HG02610 (cell line): Measurements from ENCODE around the gene OR11H6.
"Not testable (repeated sequence)": the region's sequence is repeated elsewhere in the genome, so short reads cannot be mapped to it uniquely, and the experiment has no call there.

Experiments used
- ATAC-seq: cut with Tn5 transposase; IDR thresholded peaks from one replicate; pipeline ENCODE4 v1.9.1; 2021; ENCODE audit warnings: mild to moderate bottlenecking, moderate library complexity; ENCODE audit not compliant: unreplicated experiment

OR11H6 gene

DNA sequence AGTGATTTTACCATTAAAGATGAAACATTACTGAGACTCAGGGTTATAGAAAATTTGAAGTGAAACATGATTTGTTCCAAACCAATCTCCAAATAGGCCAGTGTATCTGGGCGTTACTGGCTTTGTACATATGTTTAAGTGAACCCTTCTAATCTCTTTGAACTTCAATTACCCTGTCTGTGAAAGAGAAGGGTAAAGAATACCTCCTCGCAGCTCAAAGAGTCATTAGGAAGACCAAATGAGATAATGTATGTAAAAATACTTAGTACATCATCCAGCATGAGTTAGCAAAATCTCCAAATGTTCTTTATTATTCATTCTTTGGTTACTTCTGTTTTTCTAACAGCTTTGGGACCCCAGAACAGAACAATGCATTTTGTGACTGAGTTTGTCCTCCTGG, at the start of gene OR11H6:
Gene OR11H6, plus strand, starts transcription at position 301 of the 400 bp plus-strand sequence. Its CDS starts 0 bp downstream, at position 301.
- ATAC-seq = no peak

DNA sequence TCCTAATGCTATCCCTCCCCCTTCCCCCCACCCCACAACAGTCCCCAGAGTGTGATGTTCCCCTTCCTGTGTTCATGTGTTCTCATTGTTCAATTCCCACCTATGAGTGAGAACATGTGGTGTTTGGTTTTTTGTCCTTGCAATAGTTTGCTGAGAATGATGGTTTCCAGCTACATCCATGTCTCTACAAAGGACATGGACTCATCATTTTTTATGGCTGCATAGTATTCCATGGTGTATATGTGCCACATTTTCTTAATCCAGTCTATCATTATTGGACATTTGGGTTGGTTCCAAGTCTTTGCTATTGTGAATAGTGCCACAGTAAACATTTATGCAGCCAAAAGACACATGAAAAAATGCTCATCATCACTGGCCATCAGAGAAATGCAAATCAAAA, 49.3 kb upstream of the OR11H6 start:
- not testable (repeated sequence) for ATAC-seq

- no peak for ATAC-seq
Observed at GRCh38 chr14:20176330-20176729, 47.2 kb upstream of the OR11H6 start.

DNA sequence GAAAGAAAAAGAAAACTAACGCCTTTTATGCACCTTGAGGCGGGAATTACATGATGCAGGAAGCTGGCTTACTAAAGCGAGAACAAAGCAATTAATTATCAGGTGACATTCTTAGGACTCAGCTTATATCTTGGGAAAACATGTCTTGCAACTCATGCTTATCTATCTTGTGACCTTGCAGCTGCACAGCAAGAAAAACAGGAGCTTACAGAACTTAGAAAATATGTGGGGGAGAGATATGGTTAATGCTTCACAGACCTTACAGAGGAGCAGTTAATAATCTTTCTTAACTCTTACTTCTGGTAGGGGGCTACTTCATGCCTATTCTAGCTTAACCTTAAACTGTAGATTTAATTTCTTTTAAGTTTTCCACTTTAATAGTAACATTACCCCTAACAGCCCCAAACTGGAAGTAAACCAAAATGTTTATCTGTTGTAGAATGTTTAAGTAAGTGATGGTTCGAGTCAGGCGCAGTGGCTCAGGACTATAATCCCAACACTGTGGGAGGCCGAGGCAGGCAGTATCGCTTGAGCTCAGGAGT, 46.0 kb upstream of the OR11H6 start:
- ATAC-seq = no peak

GRCh38 chr14:20179218-20179617, 44.3 kb upstream of the OR11H6 start:
- ATAC-seq = no peak

DNA sequence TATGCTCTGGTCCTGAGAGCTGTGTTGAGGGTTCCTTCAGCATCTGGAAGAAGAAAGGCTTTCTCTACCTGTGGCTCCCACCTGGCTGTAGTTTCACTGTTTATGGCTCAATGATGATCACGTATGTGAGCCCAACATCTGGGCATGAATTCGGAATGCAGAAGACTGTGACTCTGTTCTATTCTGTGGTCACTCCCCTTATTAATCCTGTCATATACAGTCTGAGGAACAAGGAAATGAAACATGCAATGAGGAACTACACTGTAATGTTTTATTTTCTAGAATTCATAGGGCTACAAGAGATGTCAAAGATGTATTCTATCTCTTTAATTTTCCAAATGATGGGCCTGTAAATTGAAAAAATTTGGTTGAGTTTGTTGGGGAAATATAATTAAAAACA, 43.6 kb upstream of the OR11H6 start:
- no peak for ATAC-seq

DNA sequence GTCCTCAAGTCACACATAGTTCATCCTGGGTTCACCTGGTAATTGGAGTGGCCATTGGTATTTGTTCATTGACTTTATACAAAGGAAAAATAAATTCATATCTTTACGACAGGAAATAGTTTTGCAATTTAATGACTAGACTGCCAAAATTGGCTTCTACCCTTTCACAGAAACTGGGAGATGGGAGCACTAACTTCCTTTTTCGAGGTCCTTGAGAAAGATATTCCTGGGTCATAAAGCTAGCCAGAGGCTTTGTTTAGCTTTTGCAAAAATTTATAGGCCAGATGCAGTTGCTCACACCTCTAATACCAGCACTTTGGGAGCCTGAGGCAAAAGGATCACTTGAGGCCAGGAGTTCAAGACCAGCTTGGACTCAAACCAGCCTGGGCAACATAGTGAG, 43.0 kb upstream of the OR11H6 start:
- no peak for ATAC-seq

DNA sequence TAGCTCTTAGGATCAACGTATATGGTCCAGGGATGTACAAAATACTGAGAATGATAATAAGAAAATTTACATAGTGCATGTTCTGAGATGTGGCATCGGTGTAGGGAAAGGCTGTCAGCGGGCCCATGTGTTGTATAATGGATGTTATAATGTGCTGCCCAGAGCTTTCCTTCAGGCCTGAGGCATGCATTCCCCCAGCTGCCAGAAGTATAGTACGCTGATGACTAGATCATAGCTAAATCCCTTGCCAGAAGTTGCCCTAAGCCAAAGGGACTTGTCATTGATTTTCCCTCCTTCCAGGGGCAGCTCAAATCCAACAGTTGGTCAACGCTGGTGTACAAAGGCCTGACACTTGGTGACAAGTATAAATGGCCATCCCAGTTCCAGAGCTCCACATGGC, 39.3 kb upstream of the OR11H6 start:
- no peak for ATAC-seq

GRCh38 chr14:20190596-20190995, 32.9 kb upstream of the OR11H6 start, which contains the start of gene OR11G2:
TSS of gene OR11G2 (plus strand) at chr14:20190896. CDS start at chr14:20197438, 6,542 bp downstream.
- ATAC-seq = no peak

GRCh38 chr14:20191396-20191795, 32.1 kb upstream of the OR11H6 start:
- no peak for ATAC-seq

DNA sequence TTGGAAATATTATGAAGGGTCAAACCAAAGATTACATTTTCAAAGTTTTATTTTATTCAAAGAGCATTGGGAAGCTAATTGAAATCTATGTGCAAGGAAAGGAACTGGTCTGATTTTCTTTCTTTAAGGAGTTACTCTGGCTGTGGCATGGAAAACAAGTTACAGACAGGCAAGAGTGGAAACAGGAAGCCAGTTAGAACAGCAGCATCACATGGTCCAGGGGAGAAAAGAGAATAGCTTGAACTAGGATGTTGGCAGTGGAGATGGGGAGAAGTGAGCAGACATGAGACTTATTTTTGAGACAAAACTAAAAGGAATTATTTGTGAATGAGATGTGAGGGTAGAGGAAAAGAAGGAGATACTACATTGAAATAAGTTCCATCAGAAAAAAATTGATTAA, 29.4 kb upstream of the OR11H6 start:
- no peak for ATAC-seq

DNA sequence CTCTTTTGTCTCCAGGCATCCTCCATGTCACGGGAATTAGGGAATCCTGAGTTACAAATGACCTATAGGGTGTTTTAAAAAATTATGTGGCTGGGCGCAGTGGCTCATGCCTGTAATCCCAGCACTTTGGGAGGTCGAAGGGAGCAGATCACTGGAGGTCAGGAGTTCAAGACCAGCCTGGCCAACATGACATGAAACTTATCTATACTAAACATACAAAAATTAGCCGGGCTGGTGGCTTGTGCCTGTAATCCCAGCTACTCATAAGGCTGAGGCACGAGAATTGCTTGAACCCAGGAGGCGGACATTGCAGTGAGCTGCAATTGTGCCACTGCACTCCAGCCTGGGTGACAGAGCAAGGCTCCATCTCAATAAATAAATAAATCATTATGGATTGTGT, 28.3 kb upstream of the OR11H6 start:
- ATAC-seq = not testable (repeated sequence)

- no peak for ATAC-seq
Observed at GRCh38 chr14:20195911-20196310, 27.6 kb upstream of the OR11H6 start.

DNA sequence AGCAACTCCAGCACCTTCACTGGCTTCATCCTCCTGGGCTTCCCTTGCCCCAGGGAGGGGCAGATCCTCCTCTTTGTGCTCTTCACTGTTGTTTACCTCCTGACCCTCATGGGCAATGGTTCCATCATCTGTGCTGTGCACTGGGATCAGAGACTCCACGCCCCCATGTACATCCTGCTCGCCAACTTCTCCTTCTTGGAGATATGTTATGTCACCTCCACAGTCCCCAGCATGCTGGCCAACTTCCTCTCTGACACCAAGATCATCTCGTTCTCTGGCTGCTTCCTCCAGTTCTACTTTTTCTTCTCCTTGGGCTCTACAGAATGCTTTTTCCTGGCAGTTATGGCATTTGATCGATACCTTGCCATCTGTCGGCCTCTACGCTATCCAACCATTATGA, 26.1 kb upstream of the OR11H6 start:
- no peak for ATAC-seq

- ATAC-seq = no peak
Observed at GRCh38 chr14:20198991-20199390, 24.5 kb upstream of the OR11H6 start.

DNA sequence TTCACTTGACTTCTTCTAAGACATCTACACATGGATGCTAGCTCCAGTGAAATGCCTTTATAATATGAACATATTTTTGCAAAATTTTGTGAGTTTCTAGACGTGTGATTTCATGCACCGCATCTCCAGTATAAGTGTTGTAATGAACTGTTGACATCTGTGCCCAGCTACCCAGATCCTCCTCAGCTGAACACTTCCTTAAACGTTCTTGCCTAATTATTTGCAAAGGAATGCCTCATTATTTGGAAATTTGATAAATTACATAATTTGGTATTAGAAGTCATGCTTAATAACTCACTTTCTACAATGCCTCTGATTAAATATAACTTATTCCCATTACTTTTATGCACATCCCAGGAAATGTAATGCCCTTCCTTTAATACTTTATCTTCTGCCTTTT, 18.8 kb upstream of the OR11H6 start:
- ATAC-seq = no peak

GRCh38 chr14:20209595-20209994, 13.9 kb upstream of the OR11H6 start:
- no peak for ATAC-seq

GRCh38 chr14:20212406-20212805, 11.1 kb upstream of the OR11H6 start:
- ATAC-seq = not testable (repeated sequence)

DNA sequence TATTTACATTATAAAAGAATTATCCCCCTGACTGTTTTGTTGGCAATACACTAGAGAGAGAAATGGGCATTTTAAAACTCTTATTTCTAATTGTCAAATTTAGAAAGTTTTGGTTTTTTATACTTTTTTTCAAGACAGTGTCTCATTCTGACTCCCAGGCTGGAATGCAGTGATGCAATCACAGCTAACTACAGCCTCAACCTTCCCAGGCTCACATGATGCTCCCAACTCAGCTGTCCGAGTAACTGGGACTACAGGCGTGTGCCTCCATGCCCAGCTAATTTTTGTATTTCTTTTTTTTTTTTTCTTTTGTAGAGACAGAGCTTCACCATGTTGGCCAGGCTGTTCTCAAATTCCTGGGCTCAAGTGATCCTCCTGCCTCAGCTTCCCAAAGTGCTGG, 8.3 kb upstream of the OR11H6 start:
- ATAC-seq = no peak

GRCh38 chr14:20219033-20219432, 4.5 kb upstream of the OR11H6 start:
- ATAC-seq = no peak

DNA sequence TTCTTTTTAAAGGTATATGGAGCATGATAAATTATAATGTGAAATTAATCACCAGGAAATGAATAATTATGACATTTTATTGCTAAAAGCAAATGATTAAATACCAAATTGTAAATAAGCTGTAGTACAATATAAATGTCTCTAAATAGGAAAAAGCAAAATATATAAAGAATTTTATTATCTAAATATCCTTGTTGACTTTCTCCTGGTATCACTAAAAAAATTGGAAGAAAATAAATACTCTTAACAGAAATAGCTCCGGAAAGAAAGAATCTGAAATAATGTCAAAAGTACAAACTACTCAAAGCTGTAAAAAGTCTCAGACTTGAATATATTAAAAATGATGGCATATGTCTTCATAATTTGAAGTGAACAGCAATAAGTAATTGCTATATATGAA, 5.2 kb downstream of the OR11H6 start, which contains the start of gene OR11H7:
Gene OR11H7, plus strand, starts transcription at position 301 of the 400 bp plus-strand sequence.
- ATAC-seq = no peak

DNA sequence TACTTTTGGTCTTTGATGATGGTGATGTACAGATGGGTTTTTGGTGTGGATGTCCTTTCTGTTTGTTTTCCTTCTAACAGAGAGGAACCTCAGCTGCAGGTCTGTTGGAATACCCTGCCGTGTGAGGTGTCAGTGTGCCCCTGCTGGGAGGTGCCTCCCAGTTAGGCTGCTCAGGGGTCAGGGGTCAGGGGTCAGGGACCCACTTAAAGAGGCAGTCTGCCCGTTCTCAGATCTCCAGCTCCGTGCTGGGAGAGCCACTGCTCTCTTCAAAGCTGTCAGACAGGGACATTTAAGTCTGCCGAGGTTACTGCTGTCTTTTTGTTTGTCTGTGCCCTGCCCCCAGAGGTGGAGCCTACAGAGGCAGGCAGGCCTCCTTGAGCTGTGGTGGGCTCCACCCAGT, 11.9 kb downstream of the OR11H6 start:
- not testable (repeated sequence) for ATAC-seq

DNA sequence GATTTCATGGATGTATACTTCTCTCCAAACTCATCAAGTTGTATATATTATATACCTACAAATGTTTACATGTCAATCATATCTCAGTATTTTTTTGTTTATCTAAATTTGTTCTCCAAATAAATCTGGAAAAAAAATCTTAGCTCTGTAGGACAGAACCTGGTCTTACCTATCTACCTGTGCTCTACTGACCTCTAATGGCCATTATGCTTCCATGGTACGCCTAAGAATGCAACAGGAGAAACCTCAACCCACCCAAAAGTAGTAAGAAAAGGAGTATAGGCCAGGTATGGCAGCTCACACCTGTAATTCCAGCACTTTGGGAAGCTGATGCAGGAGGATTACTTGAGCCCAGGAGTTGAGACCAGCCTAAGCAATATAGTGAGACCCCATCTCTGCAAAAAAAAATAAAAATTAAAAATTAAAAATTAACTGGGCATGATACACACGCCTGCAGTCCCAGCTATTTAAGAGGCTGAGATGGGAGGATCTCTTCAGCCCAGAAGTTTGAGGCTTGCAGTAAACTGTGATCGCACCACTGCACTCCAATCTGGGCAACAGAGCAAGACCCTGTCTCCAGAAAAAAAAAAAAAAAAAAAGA, 24.2 kb downstream of the OR11H6 start:
- ATAC-seq = no peak
